Measurements from ENCODE around the gene NEDD4L.

DNA sequence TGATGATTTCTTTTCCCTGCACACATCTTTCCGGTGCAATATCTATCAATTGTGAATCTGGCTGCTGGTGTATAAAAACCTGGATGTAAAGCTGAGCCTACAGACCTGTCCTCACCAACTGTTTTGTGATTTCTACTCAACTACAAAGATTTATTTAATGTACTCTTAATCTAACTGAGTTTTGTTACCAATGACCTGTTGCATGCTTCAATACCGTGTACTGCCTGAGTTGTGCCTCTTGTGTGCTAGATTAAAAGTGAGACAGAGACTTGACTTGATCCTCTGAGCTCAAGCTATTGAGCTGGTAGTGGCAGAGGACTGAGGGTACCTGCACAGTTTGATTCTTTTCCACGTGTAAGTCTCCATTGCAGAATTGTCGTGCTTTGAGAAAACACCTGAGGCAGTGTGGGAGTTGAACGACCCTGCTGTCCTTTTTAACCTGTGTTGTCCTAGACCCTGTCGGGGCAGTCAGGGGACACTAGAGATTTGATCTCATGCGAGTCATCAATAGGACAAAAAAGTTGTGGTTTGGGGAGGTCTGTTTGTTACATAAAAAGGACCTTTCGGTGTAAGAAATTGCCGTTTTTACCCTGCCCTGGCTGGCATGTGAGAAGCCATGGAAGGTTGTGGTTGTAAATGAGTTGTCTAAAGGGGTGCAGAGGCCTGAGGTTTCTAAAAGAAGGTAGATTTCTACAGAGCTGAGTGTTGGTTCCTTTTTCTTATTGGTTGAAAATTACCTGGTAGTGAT lies 353.5 kb downstream of the NEDD4L start:
- TF ChIP-seq, protein P1, sequence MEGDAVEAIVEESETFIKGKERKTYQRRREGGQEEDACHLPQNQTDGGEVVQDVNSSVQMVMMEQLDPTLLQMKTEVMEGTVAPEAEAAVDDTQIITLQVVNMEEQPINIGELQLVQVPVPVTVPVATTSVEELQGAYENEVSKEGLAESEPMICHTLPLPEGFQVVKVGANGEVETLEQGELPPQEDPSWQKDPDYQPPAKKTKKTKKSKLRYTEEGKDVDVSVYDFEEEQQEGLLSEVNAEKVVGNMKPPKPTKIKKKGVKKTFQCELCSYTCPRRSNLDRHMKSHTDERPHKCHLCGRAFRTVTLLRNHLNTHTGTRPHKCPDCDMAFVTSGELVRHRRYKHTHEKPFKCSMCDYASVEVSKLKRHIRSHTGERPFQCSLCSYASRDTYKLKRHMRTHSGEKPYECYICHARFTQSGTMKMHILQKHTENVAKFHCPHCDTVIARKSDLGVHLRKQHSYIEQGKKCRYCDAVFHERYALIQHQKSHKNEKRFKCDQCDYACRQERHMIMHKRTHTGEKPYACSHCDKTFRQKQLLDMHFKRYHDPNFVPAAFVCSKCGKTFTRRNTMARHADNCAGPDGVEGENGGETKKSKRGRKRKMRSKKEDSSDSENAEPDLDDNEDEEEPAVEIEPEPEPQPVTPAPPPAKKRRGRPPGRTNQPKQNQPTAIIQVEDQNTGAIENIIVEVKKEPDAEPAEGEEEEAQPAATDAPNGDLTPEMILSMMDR (IDR thresholded peaks at IDR 0.05) = no peak
- TF ChIP-seq POLR2A (IDR thresholded peaks at IDR 0.05) = no peak

All from testis (tissue), 2 donors.